GM12891 (cell line): ENCODE measurements around the gene IL17D.

Experiments
- PAX5 ChIP-seq: IDR thresholded peaks from 2 replicates; pipeline ENCODE4 v1.6.1; 2011; ENCODE audit warnings: low read length, moderate library complexity, mild to moderate bottlenecking; ENCODE audit not compliant: insufficient read depth, severe bottlenecking
- POLR2A ChIP-seq: IDR thresholded peaks from 2 replicates; pipeline ENCODE4 v1.6.1; 2011; ENCODE audit warnings: low read depth, low read length, control low read depth
- POLR2AphosphoS5 ChIP-seq: IDR thresholded peaks from 2 replicates; pipeline ENCODE4 v1.6.1; 2011; ENCODE audit warnings: low read depth, low read length, control low read depth
- POU2F2 ChIP-seq: IDR thresholded peaks from 2 replicates; pipeline ENCODE4 v1.6.1; 2011; ENCODE audit warnings: low read depth, mild to moderate bottlenecking, control low read depth, low read length, moderate library complexity
- SPI1 ChIP-seq: IDR thresholded peaks from 2 replicates; pipeline ENCODE4 v1.6.1; 2011; ENCODE audit warnings: low read depth, low read length, control low read depth
- TAF1 ChIP-seq: IDR thresholded peaks from 2 replicates; pipeline ENCODE4 v1.6.1; 2011; ENCODE audit warnings: low read depth, low read length, control low read depth

DNA sequence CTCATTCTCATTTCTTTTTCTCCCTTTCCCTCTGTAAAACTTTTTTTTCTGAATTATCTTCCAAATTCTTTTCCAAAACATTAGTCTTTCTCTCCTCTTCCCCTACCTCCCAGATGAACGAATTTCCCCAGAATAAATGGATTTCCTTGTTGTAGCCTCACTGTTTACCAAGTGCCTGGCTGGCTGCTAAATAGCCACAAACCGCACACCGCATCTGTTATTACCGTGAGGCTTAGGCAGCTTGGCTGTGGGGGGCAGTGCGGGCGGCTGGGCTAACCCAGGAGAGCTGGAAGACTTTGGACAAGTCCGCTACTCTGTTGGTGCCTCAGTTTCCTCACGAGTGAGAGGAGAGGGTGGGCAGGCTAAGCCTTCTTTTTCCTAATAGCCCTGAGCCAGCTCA lies 10.7 kb downstream of the IL17D start:
- TF ChIP-seq POLR2A (no peak), POLR2AphosphoS5 (no peak), TAF1 (no peak), SPI1 (no peak), POU2F2 (no peak), PAX5 (no peak)
